NOMO-1 treated with dmso at 0.1 percent for 144 hours (cell line): Measurements from ENCODE around the gene TMEM126B.
"Not testable (repeated sequence)": the region's sequence is repeated elsewhere in the genome, so short reads cannot be mapped to it uniquely, and the experiment has no call there.

ENCODE experiments used
- DNase-seq: peaks from one replicate; lab custom pipeline; 2025; ENCODE audit not compliant: unreplicated experiment; lab: John Stamatoyannopoulos, UW

Gene TMEM126B

GRCh38 chr11:85627998-85628770, at the start of gene TMEM126B:
TMEM126B (plus strand) TSS chr11:85628593; CDS start chr11:85628608, 15 bp downstream.
- peak; percentile 99 for DNase-seq

DNA sequence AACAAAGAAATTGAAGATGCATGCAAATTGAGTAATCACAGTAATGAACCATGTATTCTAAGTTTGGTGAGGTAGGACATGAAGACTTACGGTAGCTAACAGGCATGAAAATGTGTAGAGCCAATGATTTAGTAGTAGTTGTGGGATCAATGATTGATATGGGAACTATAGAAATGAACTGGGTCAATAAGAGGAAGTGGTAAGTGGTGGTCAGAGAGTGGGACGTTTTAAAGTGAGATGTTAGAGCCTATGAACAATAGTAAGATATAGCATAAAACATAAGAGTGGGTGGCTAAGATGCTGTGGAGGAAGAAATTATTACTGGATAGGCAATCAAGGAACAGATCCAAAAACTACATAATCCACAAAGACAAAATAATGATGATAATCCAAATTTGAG, 46.3 kb upstream of the TMEM126B start:
- no peak for DNase-seq

- DNase-seq = no peak
These were observed 39.0 kb upstream of the TMEM126B start for GRCh38 chr11:85589373-85589772.

- no peak for DNase-seq
These were observed 37.4 kb upstream of the TMEM126B start for GRCh38 chr11:85590848-85591483.

GRCh38 chr11:85595285-85595884, 33.0 kb upstream of the TMEM126B start:
- no peak for DNase-seq

DNA sequence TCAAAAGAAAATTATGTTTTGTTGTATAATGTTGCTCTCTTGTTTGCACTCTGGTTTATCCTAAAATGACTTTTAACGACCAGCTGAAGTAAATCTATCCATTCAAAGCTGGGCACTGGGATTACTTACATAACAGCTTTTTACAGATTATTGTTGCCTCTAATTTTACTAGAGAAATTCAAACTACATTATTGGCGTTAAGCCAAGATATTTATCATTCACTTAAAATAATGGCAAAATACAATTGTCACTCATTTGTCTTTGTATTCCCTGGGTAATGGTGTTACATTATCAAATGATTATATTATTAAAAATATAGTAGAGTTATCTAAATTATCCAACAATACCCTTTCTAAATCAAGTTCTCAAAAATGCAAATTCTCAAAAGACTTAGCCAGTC, 31.5 kb upstream of the TMEM126B start:
- no peak for DNase-seq

DNA sequence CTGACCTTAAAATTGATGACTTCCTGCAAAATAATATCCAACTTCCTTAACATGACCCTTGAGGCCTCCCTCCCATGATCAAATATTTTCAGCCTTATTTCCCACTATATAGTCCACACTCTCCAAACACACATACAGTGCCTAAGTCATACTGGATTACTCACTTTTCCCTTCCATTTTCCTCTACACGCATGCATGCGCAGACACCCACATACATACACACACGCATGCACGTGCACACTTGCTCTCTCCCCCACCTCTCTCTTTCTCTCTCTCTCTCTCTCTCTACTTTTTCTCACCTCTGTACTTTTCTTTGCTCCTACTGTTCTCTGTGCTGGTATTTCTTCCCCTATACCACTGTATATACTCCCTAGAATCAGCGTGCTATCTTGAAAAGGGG, 29.3 kb upstream of the TMEM126B start:
- DNase-seq = no peak

GRCh38 chr11:85602526-85603213, 25.7 kb upstream of the TMEM126B start:
- DNase-seq = no peak

GRCh38 chr11:85603220-85603619, 25.2 kb upstream of the TMEM126B start:
- DNase-seq = no peak

DNA sequence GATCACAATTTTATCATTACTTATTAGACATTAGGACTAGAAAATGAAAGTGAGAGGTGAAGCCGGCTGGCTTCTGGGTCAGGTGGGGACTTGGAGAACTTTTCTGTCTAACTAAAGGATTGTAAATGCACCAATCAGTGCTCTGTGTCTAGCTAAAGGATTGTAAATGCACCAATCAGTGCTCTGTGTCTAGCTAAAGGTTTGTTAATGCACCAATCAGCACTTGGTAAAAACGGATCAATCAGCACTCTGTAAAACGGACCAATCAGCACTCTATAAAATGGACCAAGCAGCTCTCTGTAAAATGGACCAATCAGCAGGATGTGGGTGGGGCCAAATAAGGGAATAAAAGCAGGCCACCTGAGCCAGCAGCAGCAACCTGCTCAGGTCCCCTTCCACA, 22.2 kb upstream of the TMEM126B start:
- not testable (repeated sequence) for DNase-seq

DNA sequence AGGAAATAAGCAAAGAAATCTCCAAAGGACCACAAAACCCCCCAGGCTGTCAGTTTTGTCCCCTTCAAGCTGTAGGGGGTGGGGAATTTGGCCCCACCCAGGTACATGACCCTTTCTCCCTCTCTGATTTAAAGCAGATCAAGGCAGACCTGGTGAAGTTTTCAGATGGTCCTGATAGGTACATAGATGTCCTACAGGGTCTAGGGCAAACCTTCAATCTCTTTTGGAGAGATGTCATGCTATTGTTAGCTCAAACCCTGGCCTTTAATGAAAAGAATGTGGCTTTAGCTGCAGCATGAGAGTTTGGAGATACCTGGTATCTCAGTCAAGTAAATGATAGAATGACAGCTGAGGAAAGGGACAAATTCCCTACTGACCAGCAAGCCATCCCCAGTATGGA, 19.8 kb upstream of the TMEM126B start:
- DNase-seq = not testable (repeated sequence)

DNA sequence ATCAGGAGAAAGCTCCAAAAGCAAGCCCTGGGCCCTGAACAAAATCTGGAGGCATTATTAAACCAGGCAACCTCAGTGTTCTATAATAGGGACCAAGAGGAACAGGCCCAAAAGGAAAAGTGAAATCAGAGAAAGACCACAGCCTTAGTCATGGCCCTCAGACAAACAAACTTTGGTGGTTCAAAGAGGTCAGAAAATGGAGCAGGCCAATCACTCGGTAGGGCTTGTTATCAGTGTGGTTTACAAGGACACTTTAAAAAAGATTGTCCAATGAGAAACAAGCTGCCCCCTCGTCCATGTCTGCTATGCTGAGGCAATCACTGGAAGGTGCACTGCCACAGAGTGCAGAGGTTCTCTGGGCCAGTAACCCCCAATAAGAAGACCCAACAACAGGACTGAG, 19.1 kb upstream of the TMEM126B start:
- DNase-seq = not testable (repeated sequence)

GRCh38 chr11:85611643-85612042, 16.8 kb upstream of the TMEM126B start:
- DNase-seq = not testable (repeated sequence)

GRCh38 chr11:85619499-85619898, 8.9 kb upstream of the TMEM126B start:
- no peak for DNase-seq

GRCh38 chr11:85620256-85620655, 8.1 kb upstream of the TMEM126B start:
- no peak for DNase-seq

GRCh38 chr11:85626496-85626895, 1.9 kb upstream of the TMEM126B start:
- no peak for DNase-seq

- DNase-seq = no peak
These were observed 928 bp upstream of the TMEM126B start, which contains the start of gene DLG2 for GRCh38 chr11:85627332-85627997. DLG2 (minus strand) TSS chr11:85627344.

DNA sequence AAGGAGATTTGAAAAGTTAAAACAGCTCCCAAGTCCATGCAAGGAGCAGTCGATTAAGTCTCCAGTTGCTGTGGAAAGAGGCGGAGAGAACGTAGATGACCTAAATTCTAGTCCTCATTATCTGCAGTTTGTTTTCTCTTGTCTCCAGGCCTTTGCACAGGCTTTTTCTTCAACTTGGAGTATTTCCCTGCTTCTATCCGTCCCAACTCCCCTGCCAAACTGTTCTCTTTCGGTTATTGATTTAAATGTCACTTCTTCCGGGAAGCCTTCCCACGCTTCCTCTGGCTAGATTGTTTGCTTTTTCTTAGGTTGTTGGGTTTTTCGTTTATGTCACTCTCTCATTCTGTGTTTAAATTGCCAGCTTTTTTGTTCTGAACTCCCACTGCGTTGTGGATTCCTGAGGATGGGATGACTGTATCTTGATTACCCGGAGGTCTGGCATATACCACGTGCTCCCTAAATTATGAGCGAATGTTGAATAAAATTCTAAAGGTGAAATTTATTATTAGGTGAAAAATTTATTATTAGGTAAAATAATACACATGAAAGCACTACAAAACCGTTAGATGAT, 463 bp downstream of the TMEM126B start:
- DNase-seq = no peak

- no peak for DNase-seq
These were observed 6.4 kb downstream of the TMEM126B start for GRCh38 chr11:85634747-85635146.

DNA sequence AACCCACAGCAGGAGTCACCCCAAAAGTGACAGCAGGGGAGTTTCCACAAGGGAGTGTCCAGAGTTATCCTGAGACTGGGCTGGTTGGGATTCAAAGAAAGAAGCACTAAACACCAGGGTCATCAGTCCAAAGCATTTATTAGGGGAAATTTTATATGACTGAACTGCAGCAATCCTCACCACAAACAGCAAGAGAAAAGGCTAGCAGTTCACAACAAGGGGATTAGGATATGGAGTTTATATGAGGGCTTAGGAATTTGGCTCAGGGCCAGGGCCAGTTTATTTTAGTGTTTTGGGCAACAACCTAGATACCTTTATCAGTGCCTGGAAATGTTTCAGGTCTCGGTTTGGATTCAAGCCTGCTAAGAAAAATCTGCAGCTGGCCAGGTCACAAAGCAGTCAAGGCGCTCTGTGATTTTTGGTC, 14.8 kb downstream of the TMEM126B start:
- no peak for DNase-seq

DNA sequence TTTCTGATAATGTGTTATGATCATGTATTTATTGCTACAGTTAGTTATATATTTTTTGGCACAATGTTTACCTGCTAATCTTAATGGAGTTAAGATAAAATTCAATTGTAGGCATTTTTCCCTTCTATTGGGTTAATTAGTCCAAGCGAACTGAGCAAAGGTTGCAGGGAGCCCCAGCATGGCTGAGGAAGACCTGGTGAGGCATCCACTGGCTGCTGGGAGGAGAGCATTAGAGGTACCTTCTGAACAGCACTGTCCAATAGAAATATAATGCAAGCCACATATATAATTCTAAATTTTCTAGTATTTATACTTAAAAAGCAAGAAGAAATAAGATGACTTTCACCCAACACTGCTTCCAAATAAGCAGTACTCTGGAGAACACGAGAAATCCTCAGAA, 18.7 kb downstream of the TMEM126B start:
- DNase-seq = no peak
